DND-41 (cell line): ENCODE results near the gene TGM4.

ENCODE experiments used
- CTCF ChIP-seq: IDR thresholded peaks from 2 replicates; pipeline ENCODE4 v1.5.1; 2012; ENCODE audit warnings: borderline replicate concordance, low read length, moderate library complexity, mild to moderate bottlenecking; ENCODE audit not compliant: poor library complexity, severe bottlenecking; ENCODE audit errors: extremely low read depth
- EZH2 ChIP-seq: IDR thresholded peaks from 3 replicates; pipeline ENCODE4 v1.6.1; 2012; ENCODE audit warnings: borderline replicate concordance, low read depth, mild to moderate bottlenecking, moderate library complexity, low read length, inconsistent platforms; ENCODE audit not compliant: severe bottlenecking

- TF ChIP-seq EZH2 (no peak), CTCF (no peak)
Measured at GRCh38 chr3:44931791-44932190, 57.4 kb downstream of the TGM4 start.
